GM12874 (cell line): ENCODE results near the gene RBBP4.

Experiments used
- CTCF ChIP-seq: IDR thresholded peaks from 2 replicates; pipeline ENCODE4 v1.5.1; 2011; ENCODE audit warnings: low read depth, mild to moderate bottlenecking, control low read depth, low read length, moderate library complexity; ENCODE audit not compliant: insufficient read depth

The RBBP4 gene

GRCh38 chr1:32703479-32704291 lies 52.7 kb downstream of the RBBP4 start:
- no peak for TF ChIP-seq CTCF

GRCh38 chr1:32705516-32705915 lies 54.5 kb downstream of the RBBP4 start:
- TF ChIP-seq CTCF: no peak

- no peak for TF ChIP-seq CTCF
Observed at GRCh38 chr1:32706491-32706890, 55.5 kb downstream of the RBBP4 start.

- no peak for TF ChIP-seq CTCF
Observed at GRCh38 chr1:32709075-32709474, 58.1 kb downstream of the RBBP4 start.

- peak; percentile 24; the same call in 1 of the 2 replicates for TF ChIP-seq CTCF
Observed at GRCh38 chr1:32709476-32709875, 58.5 kb downstream of the RBBP4 start.

- no peak for TF ChIP-seq CTCF
Observed at GRCh38 chr1:32713081-32713480, 62.1 kb downstream of the RBBP4 start.

GRCh38 chr1:32714277-32714676 lies 63.3 kb downstream of the RBBP4 start:
- no peak for TF ChIP-seq CTCF
